ENCODE results near the gene NCAPG. TPM values are rescaled to one million over a fixed set of nuclear protein-coding genes. Genes with fewer than 3 reads are reported as not detected.

NCAPG gene
- total and polyA plus RNA-seq, 9 of the 15 experiments (the other 6 are each of a cell fraction or from before 2014, with no cell fraction given) = 25.6 to 102 (median 65.3) TPM

DNA sequence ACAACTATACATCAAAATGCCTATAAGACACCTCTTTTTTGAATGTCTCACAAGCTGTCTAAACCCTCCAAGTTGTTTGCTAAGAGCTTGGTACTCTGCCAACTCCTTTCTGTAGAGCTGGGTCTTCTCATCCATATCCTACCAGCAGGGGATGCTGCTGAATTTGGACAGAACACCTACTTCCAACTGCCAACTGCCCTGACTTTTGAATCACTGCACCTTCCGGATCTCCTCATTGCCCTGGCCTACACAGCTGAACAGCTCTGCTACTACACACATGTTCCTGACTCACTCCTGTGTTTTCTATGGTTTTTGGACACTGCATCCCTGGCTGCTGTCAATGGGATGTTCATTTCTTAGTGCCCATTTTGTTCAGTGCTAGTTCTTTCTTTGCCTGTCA lies 48.1 kb upstream of the NCAPG start (continued):
- TF ChIP-seq, protein P1, sequence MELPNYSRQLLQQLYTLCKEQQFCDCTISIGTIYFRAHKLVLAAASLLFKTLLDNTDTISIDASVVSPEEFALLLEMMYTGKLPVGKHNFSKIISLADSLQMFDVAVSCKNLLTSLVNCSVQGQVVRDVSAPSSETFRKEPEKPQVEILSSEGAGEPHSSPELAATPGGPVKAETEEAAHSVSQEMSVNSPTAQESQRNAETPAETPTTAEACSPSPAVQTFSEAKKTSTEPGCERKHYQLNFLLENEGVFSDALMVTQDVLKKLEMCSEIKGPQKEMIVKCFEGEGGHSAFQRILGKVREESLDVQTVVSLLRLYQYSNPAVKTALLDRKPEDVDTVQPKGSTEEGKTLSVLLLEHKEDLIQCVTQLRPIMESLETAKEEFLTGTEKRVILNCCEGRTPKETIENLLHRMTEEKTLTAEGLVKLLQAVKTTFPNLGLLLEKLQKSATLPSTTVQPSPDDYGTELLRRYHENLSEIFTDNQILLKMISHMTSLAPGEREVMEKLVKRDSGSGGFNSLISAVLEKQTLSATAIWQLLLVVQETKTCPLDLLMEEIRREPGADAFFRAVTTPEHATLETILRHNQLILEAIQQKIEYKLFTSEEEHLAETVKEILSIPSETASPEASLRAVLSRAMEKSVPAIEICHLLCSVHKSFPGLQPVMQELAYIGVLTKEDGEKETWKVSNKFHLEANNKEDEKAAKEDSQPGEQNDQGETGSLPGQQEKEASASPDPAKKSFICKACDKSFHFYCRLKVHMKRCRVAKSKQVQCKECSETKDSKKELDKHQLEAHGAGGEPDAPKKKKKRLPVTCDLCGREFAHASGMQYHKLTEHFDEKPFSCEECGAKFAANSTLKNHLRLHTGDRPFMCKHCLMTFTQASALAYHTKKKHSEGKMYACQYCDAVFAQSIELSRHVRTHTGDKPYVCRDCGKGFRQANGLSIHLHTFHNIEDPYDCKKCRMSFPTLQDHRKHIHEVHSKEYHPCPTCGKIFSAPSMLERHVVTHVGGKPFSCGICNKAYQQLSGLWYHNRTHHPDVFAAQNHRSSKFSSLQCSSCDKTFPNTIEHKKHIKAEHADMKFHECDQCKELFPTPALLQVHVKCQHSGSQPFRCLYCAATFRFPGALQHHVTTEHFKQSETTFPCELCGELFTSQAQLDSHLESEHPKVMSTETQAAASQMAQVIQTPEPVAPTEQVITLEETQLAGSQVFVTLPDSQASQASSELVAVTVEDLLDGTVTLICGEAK (IDR thresholded peaks at IDR 0.05) = no peak
- TF ChIP-seq, protein P1 (CRISPR knock-in tag; IDR thresholded peaks at IDR 0.05) = no peak
- TF ChIP-seq ZNF311 (CRISPR knock-in tag; IDR thresholded peaks at IDR 0.05) = no peak
- TF ChIP-seq ETV1 (tag; conservative IDR thresholded peaks at IDR 0.05; ENCODE audit: low read depth) = 0 out of 2 replicates have a peak, but pooled peaks have one; percentile 26
- TF ChIP-seq ZNF764 (CRISPR knock-in tag; IDR thresholded peaks at IDR 0.05; ENCODE audit: low read depth) = peak; percentile 95
- TF ChIP-seq MYBL2 (IDR thresholded peaks at IDR 0.05; ENCODE audit: low read depth) = 0 out of 2 replicates have a peak, but pooled peaks have one; percentile 42
- no peak for TF ChIP-seq MYBL2 (CRISPR knock-in tag; IDR thresholded peaks at IDR 0.05; ENCODE audit: borderline replicate concordance)
- TF ChIP-seq PTRF (tag; IDR thresholded peaks at IDR 0.05) = no peak
- no peak for TF ChIP-seq NELFE (IDR thresholded peaks at IDR 0.05; ENCODE audit: insufficient read depth, insufficient read length)
- TF ChIP-seq RAD21 (CRISPR knock-in tag; conservative IDR thresholded peaks at IDR 0.05 in 1 of 2, IDR thresholded peaks at IDR 0.05 in 1 of 2) = peak in 1 of 2 experiments; percentile 54; a peak in 2 of 4 replicates
- no peak for TF ChIP-seq ZNF23 (CRISPR knock-in tag; IDR thresholded peaks at IDR 0.05)
- TF ChIP-seq TEAD4 (IDR thresholded peaks at IDR 0.05; ENCODE audit: low read length) = no peak
- TF ChIP-seq TEAD4 (CRISPR knock-in tag; IDR thresholded peaks at IDR 0.05; ENCODE audit: borderline replicate concordance) = no peak
- no peak for TF ChIP-seq IFI16 (CRISPR knock-in tag; IDR thresholded peaks at IDR 0.05)
- TF ChIP-seq ZNF41 (CRISPR knock-in tag; conservative IDR thresholded peaks at IDR 0.05) = no peak
- no peak for TF ChIP-seq ZC3H4 (CRISPR knock-in tag; IDR thresholded peaks at IDR 0.05; ENCODE audit: borderline replicate concordance)
- TF ChIP-seq, protein P2, sequence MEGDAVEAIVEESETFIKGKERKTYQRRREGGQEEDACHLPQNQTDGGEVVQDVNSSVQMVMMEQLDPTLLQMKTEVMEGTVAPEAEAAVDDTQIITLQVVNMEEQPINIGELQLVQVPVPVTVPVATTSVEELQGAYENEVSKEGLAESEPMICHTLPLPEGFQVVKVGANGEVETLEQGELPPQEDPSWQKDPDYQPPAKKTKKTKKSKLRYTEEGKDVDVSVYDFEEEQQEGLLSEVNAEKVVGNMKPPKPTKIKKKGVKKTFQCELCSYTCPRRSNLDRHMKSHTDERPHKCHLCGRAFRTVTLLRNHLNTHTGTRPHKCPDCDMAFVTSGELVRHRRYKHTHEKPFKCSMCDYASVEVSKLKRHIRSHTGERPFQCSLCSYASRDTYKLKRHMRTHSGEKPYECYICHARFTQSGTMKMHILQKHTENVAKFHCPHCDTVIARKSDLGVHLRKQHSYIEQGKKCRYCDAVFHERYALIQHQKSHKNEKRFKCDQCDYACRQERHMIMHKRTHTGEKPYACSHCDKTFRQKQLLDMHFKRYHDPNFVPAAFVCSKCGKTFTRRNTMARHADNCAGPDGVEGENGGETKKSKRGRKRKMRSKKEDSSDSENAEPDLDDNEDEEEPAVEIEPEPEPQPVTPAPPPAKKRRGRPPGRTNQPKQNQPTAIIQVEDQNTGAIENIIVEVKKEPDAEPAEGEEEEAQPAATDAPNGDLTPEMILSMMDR (IDR thresholded peaks at IDR 0.05 in 2 of 3, conservative IDR thresholded peaks at IDR 0.05 in 1 of 3; ENCODE audit: insufficient read depth in 2 of 3, low read depth in 1 of 3, low read length in 3 of 3) = peak; percentile 26 to 51 (median 44)
- TF ChIP-seq NFRKB (IDR thresholded peaks at IDR 0.05; ENCODE audit: low read depth) = no peak

Measured in K562 (cell line).